ENCODE data around the gene C9. TPM values are rescaled to one million over a fixed set of nuclear protein-coding genes. Genes with fewer than 3 reads are reported as not detected.
"Not testable (repeated sequence)": the region's sequence is repeated elsewhere in the genome, so short reads cannot be mapped to it uniquely, and the experiment has no call there.

The C9 gene
- total and polyA plus RNA-seq, 11 donors = 0.04 to 0.29 TPM; not detected in 9

GRCh38 chr5:39331861-39332381 is 32.4 kb downstream of the C9 start:
- H3K4me3 ChIP-seq = no peak overlapping the region
- H3K9me3 ChIP-seq = no peaks in the 10 kb centered on the region
- intact Hi-C loops (cut with DNase I) = no loop called here
- no peaks in the 10 kb centered on the region for H3K4me1 ChIP-seq
- H3K27ac ChIP-seq = no peak overlapping the region
- H3K36me3 ChIP-seq = no peaks in the 10 kb centered on the region
- 70 to 81% (median 76%) methylated on average over 2 of the region's 2 CpGs for WGBS, 4 donors
- ATAC-seq = no peak
- no peaks in the 10 kb centered on the region for H3K27me3 ChIP-seq
- TF ChIP-seq POLR2A (IDR thresholded peaks at IDR 0.05) (no peak), CTCF (IDR thresholded peaks at IDR 0.05) (no peak)
- no peak for DNase-seq

GRCh38 chr5:39328731-39329130 is 35.6 kb downstream of the C9 start:
- Histone ChIP-seq H3K4me3 (no peak overlapping the region), H3K4me1 (no peaks in the 10 kb centered on the region), H3K27ac (no peak overlapping the region), H3K36me3 (no peaks in the 10 kb centered on the region), H3K9me3 (peaks cover 0 to 7% (median 0%) of the 10 kb centered on the region in 12 donors), H3K27me3 (no peaks in the 10 kb centered on the region)
- DNase-seq (no peak), ATAC-seq (no peak)
- intact Hi-C loops (cut with DNase I) = no loop called here
- TF ChIP-seq CTCF (IDR thresholded peaks at IDR 0.05) = no peak
- TF ChIP-seq POLR2A (IDR thresholded peaks at IDR 0.05) = no peak
- 75 to 84% (median 80%) methylated on average over 1 of the region's 1 CpG for WGBS, 4 donors

GRCh38 chr5:39323542-39323941 is 40.8 kb downstream of the C9 start:
- no peaks in the 10 kb centered on the region for H3K36me3 ChIP-seq
- no peak overlapping the region for H3K4me3 ChIP-seq
- intact Hi-C loops (cut with DNase I) = no loop called here
- DNase-seq (no peak), ATAC-seq (no peak)
- TF ChIP-seq POLR2A (IDR thresholded peaks at IDR 0.05) (no peak), CTCF (IDR thresholded peaks at IDR 0.05) (no peak)
- H3K9me3 ChIP-seq = peaks cover 0 to 14% (median 0%) of the 10 kb centered on the region in 12 donors
- peaks cover 0 to 7% (median 0%) of the 10 kb centered on the region in 9 donors for H3K27me3 ChIP-seq
- no peaks in the 10 kb centered on the region for H3K4me1 ChIP-seq
- H3K27ac ChIP-seq = no peak overlapping the region
- WGBS, 4 donors = 67 to 76% (median 72%) methylated on average over 3 of the region's 3 CpGs

- DNase-seq = peak in 1 of 5 donors; percentile 21
- WGBS, 4 donors = 60 to 93% (median 91%) methylated on average over 1 to 3 of the region's 3 CpGs
- no peak for TF ChIP-seq CTCF (IDR thresholded peaks at IDR 0.05)
- no peak for TF ChIP-seq POLR2A (IDR thresholded peaks at IDR 0.05)
These were observed 44.9 kb downstream of the C9 start for GRCh38 chr5:39319395-39319794.

GRCh38 chr5:39316464-39316863 is 47.8 kb downstream of the C9 start:
- H3K27ac ChIP-seq; intact Hi-C loops (cut with DNase I); H3K36me3 ChIP-seq; H3K27me3 ChIP-seq; H3K4me3 ChIP-seq; H3K4me1 ChIP-seq; DNase-seq; ATAC-seq: not testable (repeated sequence)
- WGBS, 4 donors = 72 to 81% (median 75%) methylated on average over 3 of the region's 3 CpGs
- peaks cover 0 to 25% (median 0%) of the 10 kb centered on the region in 12 donors for H3K9me3 ChIP-seq

More at GRCh38 chr5:39319395-39319794, 44.9 kb downstream of the C9 start:
- ATAC-seq = no peak
- Histone ChIP-seq H3K27ac (no peak overlapping the region), H3K4me1 (no peaks in the 10 kb centered on the region), H3K9me3 (peaks cover 0 to 25% (median 0%) of the 10 kb centered on the region in 12 donors), H3K36me3 (no peaks in the 10 kb centered on the region), H3K27me3 (peaks cover 0 to 7% (median 0%) of the 10 kb centered on the region in 9 donors), H3K4me3 (no peak overlapping the region)
- intact Hi-C loops (cut with DNase I) = no loop called here

Data from heart left ventricle (tissue), 16 donors.